ENCODE data around the gene SCGB3A2.

SCGB3A2 gene

GRCh38 chr5:147853372-147853987 lies 25.0 kb upstream of the SCGB3A2 start:
- no peak overlapping the region for H3K4me3 ChIP-seq (ENCODE audit: low read depth, low read length)
- H3K27me3 ChIP-seq (replicated peaks), result no peaks in the 10 kb centered on the region
- DNase-seq, result no peak
- H3K27ac ChIP-seq, result no peak overlapping the region
- TF ChIP-seq CTCF (IDR thresholded peaks at IDR 0.05; ENCODE audit: low read depth, low read length, missing control alignments), result no peak
- in situ Hi-C loops (cut with HindIII; ENCODE audit: low pct_ligation_motif_present, low sequenced_read_pairs), result no loop called here
- no peaks in the 10 kb centered on the region for H3K36me3 ChIP-seq (replicated peaks)

- DNase-seq, result no peak
- in situ Hi-C loops (cut with HindIII; ENCODE audit: low pct_ligation_motif_present, low sequenced_read_pairs), result no loop called here
- no peaks in the 10 kb centered on the region for H3K36me3 ChIP-seq (replicated peaks)
- H3K4me3 ChIP-seq (ENCODE audit: low read depth, low read length), result no peak overlapping the region
- H3K27me3 ChIP-seq (replicated peaks), result no peaks in the 10 kb centered on the region
- TF ChIP-seq CTCF (IDR thresholded peaks at IDR 0.05; ENCODE audit: low read depth, low read length, missing control alignments), result no peak
- no peak overlapping the region for H3K27ac ChIP-seq
These were observed 24.2 kb upstream of the SCGB3A2 start for GRCh38 chr5:147854331-147854730.

GRCh38 chr5:147854894-147855773 lies 23.4 kb upstream of the SCGB3A2 start:
- DNase-seq, result no peak
- no peak overlapping the region for H3K27ac ChIP-seq
- no peak overlapping the region for H3K4me3 ChIP-seq (ENCODE audit: low read depth, low read length)
- TF ChIP-seq CTCF (IDR thresholded peaks at IDR 0.05; ENCODE audit: low read depth, low read length, missing control alignments), result no peak
- no peaks in the 10 kb centered on the region for H3K27me3 ChIP-seq (replicated peaks)
- in situ Hi-C loops (cut with HindIII; ENCODE audit: low pct_ligation_motif_present, low sequenced_read_pairs), result no loop called here
- H3K36me3 ChIP-seq (replicated peaks), result no peaks in the 10 kb centered on the region

GRCh38 chr5:147855774-147856069 lies 22.8 kb upstream of the SCGB3A2 start:
- DNase-seq, result no peak
- Histone ChIP-seq H3K27me3 (replicated peaks) (no peaks in the 10 kb centered on the region), H3K36me3 (replicated peaks) (no peaks in the 10 kb centered on the region), H3K27ac (no peak overlapping the region), H3K4me3 (ENCODE audit: low read depth, low read length) (no peak overlapping the region)
- no peak for TF ChIP-seq CTCF (IDR thresholded peaks at IDR 0.05; ENCODE audit: low read depth, low read length, missing control alignments)
- in situ Hi-C loops (cut with HindIII; ENCODE audit: low pct_ligation_motif_present, low sequenced_read_pairs), result no loop called here

GRCh38 chr5:147856801-147857200 lies 21.7 kb upstream of the SCGB3A2 start:
- no peak for TF ChIP-seq CTCF (IDR thresholded peaks at IDR 0.05; ENCODE audit: low read depth, low read length, missing control alignments)
- in situ Hi-C loops (cut with HindIII; ENCODE audit: low pct_ligation_motif_present, low sequenced_read_pairs), result no loop called here
- no peak overlapping the region for H3K4me3 ChIP-seq (ENCODE audit: low read depth, low read length)

More at GRCh38 chr5:147856801-147857200, 21.7 kb upstream of the SCGB3A2 start:
- Histone ChIP-seq H3K36me3 (replicated peaks) (no peaks in the 10 kb centered on the region), H3K27ac (no peak overlapping the region), H3K27me3 (replicated peaks) (no peaks in the 10 kb centered on the region)
- DNase-seq, result no peak
